Liver (tissue), 9 donors: Measurements from ENCODE around the gene EPC1. TPM values are rescaled to one million over a fixed set of nuclear protein-coding genes. Genes with fewer than 3 reads are reported as not detected.

ENCODE experiments used
- DNase-seq: peaks from one replicate; pipeline ENCODE4 v3.0.0-alpha.2; 2017; ENCODE audit warnings: low spot score
- H3K27ac ChIP-seq, 2 donors: one replicate each; pipeline ENCODE4 v1.7.0; 2013; ENCODE audit warnings: inconsistent platforms in 2 of 2, low read length in 2 of 2, control low read depth in 1 of 2, low read depth in 1 of 2, mild to moderate bottlenecking in 1 of 2
- H3K27me3 ChIP-seq, 4 donors: one replicate each; pipeline versions ENCODE4 v1.6.1 to v1.7.0; 2013; ENCODE audit warnings: low read length in 3 of 4, inconsistent platforms in 1 of 4, mild to moderate bottlenecking in 1 of 4, moderate library complexity in 1 of 4; ENCODE audit not compliant: control insufficient read depth in 4 of 4, insufficient read depth in 4 of 4
- H3K36me3 ChIP-seq, 4 donors: one replicate each; pipeline versions ENCODE4 v1.6.1 to v1.7.0; 2013; ENCODE audit warnings: low read length in 3 of 4, mild to moderate bottlenecking in 3 of 4, low read depth in 1 of 4, moderate library complexity in 1 of 4; ENCODE audit not compliant: control insufficient read depth in 4 of 4, insufficient read depth in 3 of 4
- H3K4me1 ChIP-seq, 4 donors: one replicate each; pipeline versions ENCODE4 v1.6.1 to v1.7.0; 2013; ENCODE audit warnings: low read length in 3 of 4, mild to moderate bottlenecking in 3 of 4, moderate library complexity in 1 of 4; ENCODE audit not compliant: control insufficient read depth in 4 of 4, insufficient read depth in 4 of 4
- H3K4me3 ChIP-seq, 3 donors: one replicate each; pipeline versions ENCODE4 v1.6.1 to v1.7.0; 2013; ENCODE audit warnings: low read length in 3 of 3, control low read depth in 1 of 3, low read depth in 1 of 3, mild to moderate bottlenecking in 1 of 3
- H3K9ac ChIP-seq, 2 donors: one replicate each; pipeline ENCODE4 v1.7.0; 2013; ENCODE audit warnings: low read length in 2 of 2, mild to moderate bottlenecking in 2 of 2, moderate library complexity in 2 of 2, control low read depth in 1 of 2, low read depth in 1 of 2
- H3K9me3 ChIP-seq, 4 donors: one replicate each; pipeline versions ENCODE4 v1.6.1 to v1.7.0; 2013; ENCODE audit warnings: low read length in 3 of 4; ENCODE audit not compliant: control insufficient read depth in 4 of 4
- EGR1 ChIP-seq, 2 donors: IDR thresholded peaks; 2 replicates each; pipeline ENCODE4 v1.6.1; 2016 to 2018; ENCODE audit warnings: antibody characterized with exemption in 2 of 2, low read depth in 2 of 2
- FOXA1 ChIP-seq: IDR thresholded peaks from 2 replicates; pipeline ENCODE4 v1.6.1; 2016; ENCODE audit warnings: antibody characterized with exemption
- FOXA2 ChIP-seq: IDR thresholded peaks from 2 replicates; pipeline ENCODE4 v1.6.1; 2016; ENCODE audit warnings: antibody characterized with exemption
- HNF4A ChIP-seq, 2 donors: conservative IDR thresholded peaks; 2 replicates each; pipeline ENCODE4 v1.6.1; 2016; ENCODE audit warnings: antibody characterized with exemption in 2 of 2, mild to moderate bottlenecking in 2 of 2
- NR2F2 ChIP-seq: IDR thresholded peaks from 2 replicates; pipeline ENCODE4 v1.6.1; 2016; ENCODE audit warnings: antibody characterized with exemption
- RAD21 ChIP-seq, 2 donors: IDR thresholded peaks; 2 replicates each; pipeline ENCODE4 v1.6.1; 2016; ENCODE audit warnings: antibody characterized with exemption in 2 of 2, mild to moderate bottlenecking in 2 of 2
- RXRA ChIP-seq, 2 donors: IDR thresholded peaks; 2 replicates each; pipeline ENCODE4 v1.6.1; 2017 to 2018; ENCODE audit warnings: antibody characterized with exemption in 2 of 2, mild to moderate bottlenecking in 1 of 2
- TAF1 ChIP-seq: conservative IDR thresholded peaks from 2 replicates; pipeline ENCODE4 v1.6.1; 2016; ENCODE audit warnings: antibody characterized with exemption, mild to moderate bottlenecking
- YY1 ChIP-seq: IDR thresholded peaks from 2 replicates; pipeline ENCODE4 v1.6.1; 2016; ENCODE audit warnings: antibody characterized with exemption, mild to moderate bottlenecking
- WGBS: extraction: QIAGEN DNeasy Blood & Tissue Kit; methylation state at CpG from one replicate; pipeline ENCODE4 v1.1.7; 2013; 5-methylcytosine and 5-hydroxymethylcytosine counted together
- polyA plus RNA-seq, 2 donors: library from polyadenylated mRNA; stranded (reverse) in 1 of 2; unstranded in 1 of 2; fragments of 200-250 nt in 1 of 2; fragments of >200 nt in 1 of 2; fragmentation: Nextera tagmentation in 1 of 2; extraction: Ambion mirVana in 1 of 2; gene quantifications; one replicate each; pipeline versions ENCODE4 v1.2.1 to v1.2.3, GENCODE V29; 2013 to 2015
- total RNA-seq, 2 donors: library from RNA; depleted of rRNA; stranded (reverse); fragments of >200 nt; gene quantifications; one replicate each; pipeline ENCODE4 v1.2.3, GENCODE V29; 2014
- TF ChIP-seq, protein P1 (sequence below): IDR thresholded peaks from 2 replicates; pipeline ENCODE4 v1.6.1; 2016; ENCODE audit warnings: antibody characterized with exemption, mild to moderate bottlenecking
- TF ChIP-seq, protein P2 (sequence below): IDR thresholded peaks from 2 replicates; pipeline ENCODE4 v1.6.1; 2016; ENCODE audit warnings: antibody characterized with exemption
- TF ChIP-seq, protein P3 (sequence below): fragments of 150-350 bp; IDR thresholded peaks from 2 replicates; pipeline ENCODE4 v1.5.1; 2017; ENCODE audit warnings: improper control_type of control experiment, low read depth, low read length; ENCODE audit not compliant: missing input control
- TF ChIP-seq, protein P4 (sequence below): IDR thresholded peaks from 2 replicates; pipeline ENCODE4 v1.6.1; 2016; ENCODE audit warnings: antibody characterized with exemption
- TF ChIP-seq, protein P5 (sequence below): IDR thresholded peaks from 2 replicates; pipeline ENCODE4 v1.6.1; 2016; ENCODE audit warnings: antibody characterized with exemption
- donor health status: healthy.
- donor health status: healthy.
- donor health status: healthy.
- donor health status: healthy.
- donor health status: healthy.

The EPC1 gene
- total and polyA plus RNA-seq, 4 donors: 5.6 to 30.9 (median 16.0) TPM

DNA sequence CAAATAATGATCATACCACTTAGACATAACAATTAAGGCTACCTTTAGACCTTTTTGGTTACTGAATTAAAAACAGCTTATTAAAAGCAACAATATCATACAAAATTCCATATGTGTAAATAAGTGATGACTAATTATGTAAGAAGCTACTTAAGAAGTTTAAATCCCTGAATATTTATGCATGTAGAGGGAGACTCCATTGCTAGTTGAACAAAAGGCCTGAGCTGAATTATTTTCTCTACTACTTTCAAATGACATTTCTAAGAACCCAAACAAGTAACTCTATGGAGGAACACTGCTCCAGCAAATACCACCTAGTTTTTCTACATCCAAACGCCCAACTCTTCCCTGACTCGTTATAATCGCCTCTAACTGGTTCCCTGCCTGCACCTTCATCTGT, 31.5 kb downstream of the EPC1 start:
- no peak overlapping the region for H3K27ac ChIP-seq
- no peak for DNase-seq
- TF ChIP-seq EGR1 (IDR thresholded peaks at IDR 0.05; ENCODE audit: low read depth in 2 of 2) (no peak), RAD21 (IDR thresholded peaks at IDR 0.05) (no peak), YY1 (no peak), TAF1 (no peak), HNF4A (conservative IDR thresholded peaks at IDR 0.05) (no peak), FOXA2 (no peak)
- TF ChIP-seq, protein P1, sequence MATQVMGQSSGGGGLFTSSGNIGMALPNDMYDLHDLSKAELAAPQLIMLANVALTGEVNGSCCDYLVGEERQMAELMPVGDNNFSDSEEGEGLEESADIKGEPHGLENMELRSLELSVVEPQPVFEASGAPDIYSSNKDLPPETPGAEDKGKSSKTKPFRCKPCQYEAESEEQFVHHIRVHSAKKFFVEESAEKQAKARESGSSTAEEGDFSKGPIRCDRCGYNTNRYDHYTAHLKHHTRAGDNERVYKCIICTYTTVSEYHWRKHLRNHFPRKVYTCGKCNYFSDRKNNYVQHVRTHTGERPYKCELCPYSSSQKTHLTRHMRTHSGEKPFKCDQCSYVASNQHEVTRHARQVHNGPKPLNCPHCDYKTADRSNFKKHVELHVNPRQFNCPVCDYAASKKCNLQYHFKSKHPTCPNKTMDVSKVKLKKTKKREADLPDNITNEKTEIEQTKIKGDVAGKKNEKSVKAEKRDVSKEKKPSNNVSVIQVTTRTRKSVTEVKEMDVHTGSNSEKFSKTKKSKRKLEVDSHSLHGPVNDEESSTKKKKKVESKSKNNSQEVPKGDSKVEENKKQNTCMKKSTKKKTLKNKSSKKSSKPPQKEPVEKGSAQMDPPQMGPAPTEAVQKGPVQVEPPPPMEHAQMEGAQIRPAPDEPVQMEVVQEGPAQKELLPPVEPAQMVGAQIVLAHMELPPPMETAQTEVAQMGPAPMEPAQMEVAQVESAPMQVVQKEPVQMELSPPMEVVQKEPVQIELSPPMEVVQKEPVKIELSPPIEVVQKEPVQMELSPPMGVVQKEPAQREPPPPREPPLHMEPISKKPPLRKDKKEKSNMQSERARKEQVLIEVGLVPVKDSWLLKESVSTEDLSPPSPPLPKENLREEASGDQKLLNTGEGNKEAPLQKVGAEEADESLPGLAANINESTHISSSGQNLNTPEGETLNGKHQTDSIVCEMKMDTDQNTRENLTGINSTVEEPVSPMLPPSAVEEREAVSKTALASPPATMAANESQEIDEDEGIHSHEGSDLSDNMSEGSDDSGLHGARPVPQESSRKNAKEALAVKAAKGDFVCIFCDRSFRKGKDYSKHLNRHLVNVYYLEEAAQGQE: no peak
- TF ChIP-seq, protein P2, sequence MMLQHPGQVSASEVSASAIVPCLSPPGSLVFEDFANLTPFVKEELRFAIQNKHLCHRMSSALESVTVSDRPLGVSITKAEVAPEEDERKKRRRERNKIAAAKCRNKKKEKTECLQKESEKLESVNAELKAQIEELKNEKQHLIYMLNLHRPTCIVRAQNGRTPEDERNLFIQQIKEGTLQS: no peak
- TF ChIP-seq, protein P3, sequence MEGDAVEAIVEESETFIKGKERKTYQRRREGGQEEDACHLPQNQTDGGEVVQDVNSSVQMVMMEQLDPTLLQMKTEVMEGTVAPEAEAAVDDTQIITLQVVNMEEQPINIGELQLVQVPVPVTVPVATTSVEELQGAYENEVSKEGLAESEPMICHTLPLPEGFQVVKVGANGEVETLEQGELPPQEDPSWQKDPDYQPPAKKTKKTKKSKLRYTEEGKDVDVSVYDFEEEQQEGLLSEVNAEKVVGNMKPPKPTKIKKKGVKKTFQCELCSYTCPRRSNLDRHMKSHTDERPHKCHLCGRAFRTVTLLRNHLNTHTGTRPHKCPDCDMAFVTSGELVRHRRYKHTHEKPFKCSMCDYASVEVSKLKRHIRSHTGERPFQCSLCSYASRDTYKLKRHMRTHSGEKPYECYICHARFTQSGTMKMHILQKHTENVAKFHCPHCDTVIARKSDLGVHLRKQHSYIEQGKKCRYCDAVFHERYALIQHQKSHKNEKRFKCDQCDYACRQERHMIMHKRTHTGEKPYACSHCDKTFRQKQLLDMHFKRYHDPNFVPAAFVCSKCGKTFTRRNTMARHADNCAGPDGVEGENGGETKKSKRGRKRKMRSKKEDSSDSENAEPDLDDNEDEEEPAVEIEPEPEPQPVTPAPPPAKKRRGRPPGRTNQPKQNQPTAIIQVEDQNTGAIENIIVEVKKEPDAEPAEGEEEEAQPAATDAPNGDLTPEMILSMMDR: no peak
- TF ChIP-seq, protein P4, sequence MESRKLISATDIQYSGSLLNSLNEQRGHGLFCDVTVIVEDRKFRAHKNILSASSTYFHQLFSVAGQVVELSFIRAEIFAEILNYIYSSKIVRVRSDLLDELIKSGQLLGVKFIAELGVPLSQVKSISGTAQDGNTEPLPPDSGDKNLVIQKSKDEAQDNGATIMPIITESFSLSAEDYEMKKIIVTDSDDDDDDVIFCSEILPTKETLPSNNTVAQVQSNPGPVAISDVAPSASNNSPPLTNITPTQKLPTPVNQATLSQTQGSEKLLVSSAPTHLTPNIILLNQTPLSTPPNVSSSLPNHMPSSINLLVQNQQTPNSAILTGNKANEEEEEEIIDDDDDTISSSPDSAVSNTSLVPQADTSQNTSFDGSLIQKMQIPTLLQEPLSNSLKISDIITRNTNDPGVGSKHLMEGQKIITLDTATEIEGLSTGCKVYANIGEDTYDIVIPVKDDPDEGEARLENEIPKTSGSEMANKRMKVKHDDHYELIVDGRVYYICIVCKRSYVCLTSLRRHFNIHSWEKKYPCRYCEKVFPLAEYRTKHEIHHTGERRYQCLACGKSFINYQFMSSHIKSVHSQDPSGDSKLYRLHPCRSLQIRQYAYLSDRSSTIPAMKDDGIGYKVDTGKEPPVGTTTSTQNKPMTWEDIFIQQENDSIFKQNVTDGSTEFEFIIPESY: no peak
- TF ChIP-seq, protein P5, sequence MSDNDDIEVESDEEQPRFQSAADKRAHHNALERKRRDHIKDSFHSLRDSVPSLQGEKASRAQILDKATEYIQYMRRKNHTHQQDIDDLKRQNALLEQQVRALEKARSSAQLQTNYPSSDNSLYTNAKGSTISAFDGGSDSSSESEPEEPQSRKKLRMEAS: no peak
- H3K27me3 ChIP-seq: no peaks in the 10 kb centered on the region
- H3K9me3 ChIP-seq: no peaks in the 10 kb centered on the region
- H3K9ac ChIP-seq: no peak overlapping the region
- WGBS: 84% methylated on average over 3 of the region's 3 CpGs
- peaks cover 5 to 15% (median 7%) of the 10 kb centered on the region in 4 donors for H3K4me1 ChIP-seq
- H3K4me3 ChIP-seq: no peak overlapping the region
- peaks cover 0 to 6% (median 0%) of the 10 kb centered on the region in 4 donors for H3K36me3 ChIP-seq

DNA sequence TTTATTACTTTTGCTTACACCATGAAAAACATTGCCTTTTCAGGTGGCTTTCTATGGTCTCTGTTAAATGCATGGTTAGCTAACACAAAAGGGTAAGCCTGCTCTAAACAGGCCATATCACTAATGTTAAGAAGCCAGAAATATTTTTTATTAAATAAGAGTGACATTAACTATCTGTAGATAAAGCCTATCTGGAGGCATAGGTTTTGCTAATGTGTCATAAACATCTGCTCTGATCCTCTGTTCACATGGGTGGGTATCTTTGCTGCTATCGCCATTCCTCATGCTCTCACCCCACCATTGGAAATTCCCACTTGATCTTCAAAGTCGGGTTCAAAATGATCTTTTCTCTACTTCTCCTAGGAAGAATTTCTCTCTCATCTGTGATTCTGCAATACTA, 32.4 kb downstream of the EPC1 start:
- H3K4me1 ChIP-seq: peaks cover 4 to 15% (median 7%) of the 10 kb centered on the region in 4 donors
- H3K27me3 ChIP-seq: no peaks in the 10 kb centered on the region
- WGBS: 86% methylated on average over 2 of the region's 2 CpGs
- no peak overlapping the region for H3K4me3 ChIP-seq
- DNase-seq: no peak
- H3K9ac ChIP-seq: no peak overlapping the region
- H3K36me3 ChIP-seq: peaks cover 0 to 6% (median 0%) of the 10 kb centered on the region in 4 donors
- no peak for TF ChIP-seq TAF1
- TF ChIP-seq, protein P5: no peak
- TF ChIP-seq FOXA1: no peak
- TF ChIP-seq FOXA2: no peak
- TF ChIP-seq RXRA (IDR thresholded peaks at IDR 0.05): no peak
- TF ChIP-seq, protein P4: no peak
- no peak for TF ChIP-seq NR2F2
- no peak overlapping the region for H3K27ac ChIP-seq
- H3K9me3 ChIP-seq: no peaks in the 10 kb centered on the region
